ENCODE results near the gene MDM4. TPM values are rescaled to one million over a fixed set of nuclear protein-coding genes. Genes with fewer than 3 reads are reported as not detected.
A peak's percentile ranks its signal among the peaks of the same experiment; 100 is the strongest.
"Not testable (repeated sequence)": the region's sequence is repeated elsewhere in the genome, so short reads cannot be mapped to it uniquely, and the experiment has no call there.

The MDM4 gene
- total RNA-seq, 4 donors from 2014 or later = 13.2 to 62.8 (median 23.8) TPM

DNA sequence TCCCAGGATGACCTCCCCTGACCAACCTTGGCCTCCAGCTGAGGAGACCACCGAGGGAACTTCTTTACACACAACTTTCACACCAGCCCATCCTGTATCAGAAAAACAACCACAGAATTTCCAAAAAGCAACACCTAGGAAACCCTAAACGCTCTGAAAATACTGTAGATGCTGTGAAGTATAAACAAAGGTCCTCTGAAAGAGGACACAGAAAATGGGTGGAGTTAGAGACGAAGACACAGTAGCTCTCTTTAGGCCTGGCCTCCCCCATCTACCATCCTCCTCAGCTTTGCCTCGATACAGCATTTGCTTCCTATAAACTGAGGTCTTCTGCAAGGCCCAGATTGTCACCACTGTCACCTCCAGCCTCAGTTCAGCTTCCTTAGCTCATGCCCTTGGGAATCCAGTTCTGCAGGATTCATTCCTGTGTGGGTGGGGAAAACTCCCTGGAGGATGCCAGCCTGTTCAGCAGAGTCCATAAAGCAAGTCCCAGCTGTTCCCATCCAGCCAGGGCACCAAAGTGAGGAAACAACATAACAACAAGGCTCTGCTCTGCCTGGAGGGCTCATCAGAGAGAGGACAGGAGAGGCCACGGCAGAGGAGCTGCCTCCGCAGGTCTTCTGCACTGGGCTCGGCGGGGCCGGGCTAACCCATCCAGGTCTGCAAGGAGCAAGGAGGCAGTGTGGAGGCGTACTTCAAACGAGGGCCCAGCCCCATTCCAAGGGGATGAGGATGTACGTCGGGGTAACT lies 36.6 kb upstream of the MDM4 start:
- peaks cover 41 to 86% (median 71%) of the 10 kb centered on the region in 3 donors for H3K4me1 ChIP-seq
- H3K36me3 ChIP-seq = peaks cover 0 to 7% (median 0%) of the 10 kb centered on the region in 3 donors
- H3K9me3 ChIP-seq = no peaks in the 10 kb centered on the region
- 61 to 68% methylated on average over 5 to 7 of the region's 13 CpGs for WGBS, 2 donors
- no peak for DNase-seq
- no peaks in the 10 kb centered on the region for H3K27me3 ChIP-seq
- intact Hi-C loops (cut with DNase I) = no loop called here
- TF ChIP-seq POLR2A (IDR thresholded peaks at IDR 0.05) = no peak
- TF ChIP-seq, protein P1, sequence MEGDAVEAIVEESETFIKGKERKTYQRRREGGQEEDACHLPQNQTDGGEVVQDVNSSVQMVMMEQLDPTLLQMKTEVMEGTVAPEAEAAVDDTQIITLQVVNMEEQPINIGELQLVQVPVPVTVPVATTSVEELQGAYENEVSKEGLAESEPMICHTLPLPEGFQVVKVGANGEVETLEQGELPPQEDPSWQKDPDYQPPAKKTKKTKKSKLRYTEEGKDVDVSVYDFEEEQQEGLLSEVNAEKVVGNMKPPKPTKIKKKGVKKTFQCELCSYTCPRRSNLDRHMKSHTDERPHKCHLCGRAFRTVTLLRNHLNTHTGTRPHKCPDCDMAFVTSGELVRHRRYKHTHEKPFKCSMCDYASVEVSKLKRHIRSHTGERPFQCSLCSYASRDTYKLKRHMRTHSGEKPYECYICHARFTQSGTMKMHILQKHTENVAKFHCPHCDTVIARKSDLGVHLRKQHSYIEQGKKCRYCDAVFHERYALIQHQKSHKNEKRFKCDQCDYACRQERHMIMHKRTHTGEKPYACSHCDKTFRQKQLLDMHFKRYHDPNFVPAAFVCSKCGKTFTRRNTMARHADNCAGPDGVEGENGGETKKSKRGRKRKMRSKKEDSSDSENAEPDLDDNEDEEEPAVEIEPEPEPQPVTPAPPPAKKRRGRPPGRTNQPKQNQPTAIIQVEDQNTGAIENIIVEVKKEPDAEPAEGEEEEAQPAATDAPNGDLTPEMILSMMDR (IDR thresholded peaks at IDR 0.05) = no peak
- no peak overlapping the region for H3K4me3 ChIP-seq
- peak overlapping the region; percentile 40 to 59 (median 46) for H3K27ac ChIP-seq

DNA sequence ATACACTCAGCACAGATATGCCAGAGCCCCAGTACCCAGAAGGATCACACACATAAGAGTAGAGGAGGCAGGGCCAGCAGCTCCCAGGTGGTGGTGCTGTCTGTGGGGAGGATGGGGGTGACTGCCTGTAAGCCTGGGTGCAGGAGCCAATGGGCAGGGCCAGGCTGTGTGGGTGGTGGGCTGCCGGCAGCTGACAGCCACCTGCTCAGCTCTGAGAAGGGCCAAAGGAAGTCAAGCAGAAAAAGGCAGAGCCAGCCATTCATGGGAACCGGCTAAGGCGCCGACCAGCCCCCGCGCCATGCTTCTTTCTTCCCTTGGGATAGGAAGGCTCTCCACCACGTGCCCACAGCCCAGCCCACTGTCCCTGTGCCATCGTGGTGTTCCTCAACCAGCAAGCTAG lies 35.7 kb upstream of the MDM4 start:
- WGBS, 2 donors = 55 to 71% methylated on average over 7 to 8 of the region's 8 CpGs
- Histone ChIP-seq H3K9me3 (no peaks in the 10 kb centered on the region), H3K27ac (peak overlapping the region in 3 of 4 donors; percentile 41 to 51 (median 44)), H3K4me3 (no peak overlapping the region), H3K36me3 (peaks cover 0 to 4% (median 0%) of the 10 kb centered on the region in 3 donors), H3K4me1 (peaks cover 41 to 92% (median 69%) of the 10 kb centered on the region in 3 donors), H3K27me3 (no peaks in the 10 kb centered on the region)
- no peak for DNase-seq
- TF ChIP-seq, protein P1 (IDR thresholded peaks at IDR 0.05) = no peak
- no peak for TF ChIP-seq POLR2A (IDR thresholded peaks at IDR 0.05)
- intact Hi-C loops (cut with DNase I) = no loop called here

DNA sequence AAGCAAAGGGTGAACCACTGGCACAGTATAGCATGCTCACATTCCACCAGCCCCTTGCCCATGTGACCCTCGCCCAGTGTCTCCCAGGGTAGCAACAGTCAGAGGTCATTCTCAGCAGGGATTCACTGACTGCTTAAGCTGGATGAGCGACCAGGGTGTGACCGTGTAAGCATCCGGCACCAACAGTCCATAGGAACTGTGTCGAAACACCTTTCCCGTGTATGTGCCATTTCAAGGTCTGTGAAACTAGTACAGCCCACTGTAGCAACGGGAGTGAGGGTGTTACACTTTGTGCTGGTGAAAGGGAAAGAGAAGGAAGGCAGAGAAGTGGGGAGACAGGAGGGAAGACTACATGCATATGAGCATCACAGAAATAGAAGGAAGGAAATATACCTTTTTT lies 32.4 kb upstream of the MDM4 start:
- H3K4me1 ChIP-seq = peaks cover 22 to 85% (median 44%) of the 10 kb centered on the region in 3 donors
- no peak overlapping the region for H3K4me3 ChIP-seq
- H3K27ac ChIP-seq = no peak overlapping the region
- no peaks in the 10 kb centered on the region for H3K9me3 ChIP-seq
- intact Hi-C loops (cut with DNase I) = no loop called here
- H3K36me3 ChIP-seq = peaks cover 0 to 9% (median 0%) of the 10 kb centered on the region in 3 donors
- no peaks in the 10 kb centered on the region for H3K27me3 ChIP-seq
- TF ChIP-seq, protein P1 (IDR thresholded peaks at IDR 0.05) = no peak
- TF ChIP-seq POLR2A (IDR thresholded peaks at IDR 0.05) = no peak
- no peak for DNase-seq
- 71 to 77% methylated on average over 7 of the region's 7 CpGs for WGBS, 2 donors

DNA sequence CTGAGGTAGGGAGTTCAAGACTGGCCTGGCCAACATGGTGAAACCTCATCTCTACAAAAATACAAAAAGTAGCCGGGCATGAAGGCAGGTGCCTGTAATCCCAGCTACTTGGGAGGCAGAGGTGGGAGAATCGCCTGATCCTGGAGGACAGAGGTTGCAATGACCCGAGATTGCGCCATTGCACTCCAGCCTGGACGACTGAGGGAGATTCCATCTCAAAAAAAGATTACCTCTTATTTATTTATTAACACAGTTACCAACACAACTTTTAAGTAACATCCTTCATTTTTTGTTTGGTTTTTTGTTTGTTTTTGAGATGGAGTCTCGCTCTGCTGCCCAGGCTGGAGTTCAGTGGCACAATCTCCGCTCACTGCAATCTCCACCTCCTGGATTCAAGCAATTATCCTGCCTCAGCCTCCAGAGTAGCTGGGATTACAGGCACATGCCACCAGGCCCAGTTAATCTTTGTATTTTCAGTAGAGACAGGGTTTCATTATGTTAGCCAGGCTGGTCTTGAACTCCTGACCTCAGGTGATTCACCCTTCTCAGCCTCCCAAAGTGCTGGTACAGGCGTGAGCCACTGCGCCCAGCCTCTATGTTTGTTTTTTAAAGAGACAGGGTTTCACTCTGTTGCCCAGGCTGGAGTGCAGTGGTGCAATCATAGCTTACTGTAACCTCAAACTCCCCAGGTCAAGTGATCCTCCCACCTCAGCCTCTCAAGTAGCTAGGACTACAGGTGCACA lies 29.5 kb upstream of the MDM4 start:
- peaks cover 0 to 26% (median 0%) of the 10 kb centered on the region in 3 donors for H3K36me3 ChIP-seq
- DNase-seq; H3K4me3 ChIP-seq; H3K9me3 ChIP-seq; H3K27me3 ChIP-seq; intact Hi-C loops (cut with DNase I): not testable (repeated sequence)
- H3K27ac ChIP-seq = peak overlapping the region in 1 of 4 donors; percentile 10
- 74 to 76% methylated on average over 9 of the region's 9 CpGs for WGBS, 2 donors
- H3K4me1 ChIP-seq = peaks cover 2 to 79% (median 17%) of the 10 kb centered on the region in 3 donors

DNA sequence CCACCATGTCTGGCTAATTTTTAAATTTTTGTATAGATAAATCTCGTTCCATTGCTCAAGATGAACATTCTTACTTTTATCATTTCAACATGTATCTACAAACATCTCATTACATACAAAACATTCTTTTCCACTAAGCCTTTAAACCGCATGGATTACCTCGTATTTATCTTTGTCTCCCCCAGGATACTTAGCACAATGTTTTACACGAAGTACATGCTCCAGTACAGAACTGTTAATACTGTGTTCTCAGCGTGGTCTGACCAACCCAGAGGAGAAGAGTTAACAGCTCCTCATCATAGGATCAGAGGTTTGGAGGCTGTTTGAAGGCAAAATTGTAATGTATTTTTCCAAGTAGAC lies 29.0 kb upstream of the MDM4 start:
- intact Hi-C loops (cut with DNase I) = no loop called here
- H3K4me1 ChIP-seq = peaks cover 7 to 79% (median 17%) of the 10 kb centered on the region in 3 donors
- H3K9me3 ChIP-seq = no peaks in the 10 kb centered on the region

More for the DNA sequence above, 29.0 kb upstream of the MDM4 start:
- no peak overlapping the region for H3K4me3 ChIP-seq
- WGBS, 2 donors = 39 to 40% methylated on average over 5 of the region's 5 CpGs
- TF ChIP-seq, protein P1 (IDR thresholded peaks at IDR 0.05) = no peak
- TF ChIP-seq POLR2A (IDR thresholded peaks at IDR 0.05) = no peak
- peak overlapping the region in 1 of 4 donors; percentile 10 for H3K27ac ChIP-seq
- peaks cover 0 to 26% (median 0%) of the 10 kb centered on the region in 3 donors for H3K36me3 ChIP-seq
- no peaks in the 10 kb centered on the region for H3K27me3 ChIP-seq
- DNase-seq = no peak

Data from esophagus squamous epithelium (tissue), 5 donors.